Fibroblast of skin of abdomen (primary cell): ENCODE measurements around the gene EPHA2.
"Not testable (repeated sequence)": the region's sequence is repeated elsewhere in the genome, so short reads cannot be mapped to it uniquely, and the experiment has no call there.

Experiments used
- DNase-seq: peaks from one replicate; pipeline ENCODE4 v3.0.0-alpha.2; 2013

EPHA2 gene

DNA sequence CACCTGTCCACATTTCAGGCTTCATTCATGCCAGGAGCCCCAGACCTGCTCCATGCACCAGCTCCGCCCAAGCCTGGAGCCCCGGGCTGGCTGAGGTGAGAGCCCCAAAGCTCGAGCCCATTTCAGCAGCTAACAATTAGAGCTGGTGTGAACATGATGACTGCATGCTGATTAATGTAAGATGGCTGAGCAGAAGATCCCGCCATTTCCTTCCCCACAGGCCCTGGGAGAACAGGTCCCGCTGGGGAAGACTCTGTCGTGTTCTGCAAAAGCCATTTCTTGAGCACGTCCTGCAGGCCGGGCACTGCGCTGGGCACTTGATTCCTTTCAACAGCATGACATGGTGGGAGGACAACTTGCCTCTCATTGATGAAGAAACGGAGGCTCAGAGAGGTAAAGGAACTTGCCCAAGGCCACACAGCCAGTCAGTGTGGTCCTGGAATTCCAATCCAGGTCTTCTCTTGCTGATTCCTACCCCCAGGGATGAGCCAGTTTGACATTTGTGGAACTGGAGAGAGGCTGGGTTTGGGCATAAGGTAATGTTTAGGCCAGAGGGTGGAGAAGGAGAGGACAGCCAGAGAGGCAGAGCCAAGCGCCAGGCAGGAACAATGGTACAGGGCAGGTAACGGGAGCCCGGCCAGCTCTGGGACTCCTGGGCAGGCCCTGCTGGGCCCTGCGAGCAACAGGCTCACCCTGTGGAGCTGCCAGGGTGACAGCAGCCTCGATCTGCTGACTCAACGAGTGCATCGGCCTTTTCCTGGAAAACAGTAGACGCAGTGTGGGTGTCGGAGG is 28.1 kb upstream of the EPHA2 start:
- DNase-seq, result no peak

DNA sequence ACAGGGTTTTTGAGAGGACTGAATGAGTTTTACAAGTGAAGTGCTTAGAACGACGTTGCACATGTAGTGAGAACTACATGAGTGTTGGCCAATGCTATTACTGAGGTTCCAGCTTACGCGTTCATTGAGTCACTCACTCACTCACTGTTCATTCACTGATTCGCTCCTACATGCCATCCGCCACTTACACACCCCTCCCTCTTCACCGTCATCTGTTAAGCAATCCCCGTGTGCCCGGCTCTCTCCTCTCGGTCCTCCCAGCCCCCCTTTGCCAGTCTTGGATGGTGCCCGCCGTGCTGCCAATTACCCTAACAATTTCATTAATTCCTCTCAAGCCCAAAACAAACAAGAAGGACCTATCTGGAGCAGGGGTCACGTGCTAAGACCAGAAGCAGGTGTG is 27.3 kb upstream of the EPHA2 start:
- peak; percentile 66 for DNase-seq

DNA sequence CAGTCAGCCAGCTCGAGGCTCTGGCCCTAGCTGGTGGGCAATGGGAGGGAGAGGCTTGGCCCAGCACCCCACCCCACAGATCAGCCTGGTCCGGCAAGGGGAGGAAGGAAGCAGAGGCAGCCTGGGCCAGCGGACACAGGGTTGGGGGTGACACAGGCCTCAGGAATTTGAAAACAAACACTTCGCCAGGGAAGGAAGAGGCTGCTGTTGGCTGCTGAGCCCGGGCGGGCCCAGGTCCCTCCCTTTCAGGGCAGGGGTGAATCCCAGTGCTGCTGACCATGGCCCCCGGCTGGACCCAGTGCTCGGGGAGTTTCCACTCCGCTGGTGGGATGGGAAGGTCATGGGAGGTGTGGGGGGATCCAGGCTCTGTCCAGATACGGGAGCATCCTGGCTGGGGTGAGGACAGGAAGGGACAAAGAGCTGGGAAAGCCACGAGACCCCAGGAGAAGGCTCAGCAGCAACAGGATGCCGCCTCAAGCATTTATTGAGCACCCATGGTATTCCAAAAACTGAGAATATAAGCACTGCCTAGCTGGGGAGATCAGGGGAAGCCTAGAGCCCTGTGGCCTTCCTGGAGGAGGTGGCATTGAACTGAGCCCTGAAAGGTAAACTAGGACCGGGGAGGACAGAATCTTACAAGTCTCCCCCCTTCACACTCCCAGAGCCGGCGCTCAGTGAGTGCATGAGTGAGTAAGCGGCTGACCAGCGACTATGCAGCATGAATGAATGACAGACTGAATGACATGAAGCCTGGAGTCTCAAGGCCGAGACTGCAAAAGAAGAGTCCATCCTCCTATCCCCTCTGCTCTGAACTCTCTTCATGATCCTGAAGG is 26.2 kb upstream of the EPHA2 start:
- peak; percentile 89 for DNase-seq

DNA sequence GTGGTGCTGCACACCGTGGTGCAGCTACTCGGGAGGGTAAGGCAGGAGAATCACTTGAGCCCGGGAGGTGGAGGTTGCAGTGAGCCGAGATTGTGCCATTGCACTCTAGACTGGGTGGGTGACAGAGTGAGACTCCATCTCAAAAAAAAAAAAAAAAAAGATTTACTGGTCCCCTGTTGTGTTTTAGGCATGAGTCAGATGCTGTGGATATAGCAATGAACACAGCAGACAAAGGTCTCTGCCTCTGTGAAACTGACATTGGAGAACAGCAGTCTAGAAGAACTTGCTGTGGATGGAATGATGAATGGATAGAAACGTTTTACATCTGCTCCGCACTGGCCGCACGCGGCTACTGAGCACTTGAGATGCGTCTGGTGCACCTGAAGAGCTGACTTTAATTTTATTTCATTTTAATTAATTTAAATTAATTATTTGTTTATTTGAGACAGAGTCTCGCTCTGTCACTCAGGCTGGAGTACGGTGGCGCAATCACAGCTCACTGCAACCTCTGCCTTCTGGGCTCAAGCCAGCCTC is 24.5 kb upstream of the EPHA2 start:
- DNase-seq, result peak; percentile 56

DNA sequence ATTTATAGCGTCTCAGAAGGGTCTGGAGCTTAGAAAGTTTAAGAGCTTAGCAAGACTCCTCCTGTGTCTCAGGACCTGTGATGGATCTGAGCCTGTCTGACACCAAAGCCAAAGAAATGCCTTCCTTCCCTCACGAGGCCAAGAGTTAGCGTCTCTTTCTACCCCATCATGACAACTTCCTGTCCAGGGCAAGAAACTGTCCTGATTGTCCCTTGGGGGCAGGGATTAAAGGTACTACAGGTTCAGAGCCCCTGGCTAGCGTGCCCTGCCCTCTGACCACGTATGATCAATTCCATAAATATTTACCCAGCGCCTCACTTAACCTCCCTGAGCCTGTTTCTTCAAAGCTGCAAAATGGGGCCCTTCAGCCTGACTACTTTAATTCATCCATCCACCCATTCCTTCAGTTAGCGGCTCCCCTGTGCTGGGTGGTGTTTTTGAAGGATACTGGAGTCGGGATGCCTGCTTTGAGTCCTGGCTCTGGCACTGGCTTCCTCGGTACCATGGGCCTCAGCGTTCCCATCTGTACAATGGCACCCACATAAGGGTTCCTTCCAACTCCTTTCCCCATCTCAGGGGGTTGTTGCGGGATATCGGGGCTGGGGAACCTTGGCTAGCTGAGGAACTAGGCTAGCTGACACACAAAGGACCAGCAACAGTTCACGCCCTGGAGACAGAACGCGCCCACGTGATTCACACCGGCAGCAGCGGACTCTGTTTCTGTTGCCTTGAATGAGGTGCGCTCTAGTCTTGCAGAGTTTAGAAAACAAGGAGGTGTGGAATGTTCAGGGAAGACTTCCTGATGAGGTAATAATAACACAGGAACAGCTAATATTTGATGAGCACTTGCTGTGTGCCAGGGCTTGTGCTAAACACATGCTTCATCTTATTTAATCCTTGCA is 23.0 kb upstream of the EPHA2 start:
- DNase-seq, result no peak

DNA sequence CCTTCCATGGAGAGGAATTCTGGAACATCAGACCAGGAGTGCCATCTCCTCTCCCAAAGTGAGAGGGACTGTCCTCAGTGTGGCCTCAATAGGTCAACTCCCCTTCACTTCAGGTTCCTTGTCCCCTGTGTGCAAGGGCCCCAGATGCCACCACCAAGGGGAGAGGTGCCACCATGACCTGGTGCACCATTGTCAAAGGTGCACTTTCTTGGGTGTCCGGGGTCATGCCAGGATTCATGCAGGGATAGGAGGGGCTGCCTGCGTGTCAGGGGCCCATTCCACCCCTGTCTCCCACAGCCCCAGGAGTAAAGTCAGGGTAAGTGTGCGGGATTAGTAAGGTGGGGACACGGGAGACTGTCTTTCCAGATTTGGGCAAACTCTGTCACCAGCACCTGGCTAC is 21.4 kb upstream of the EPHA2 start:
- DNase-seq, result no peak

DNA sequence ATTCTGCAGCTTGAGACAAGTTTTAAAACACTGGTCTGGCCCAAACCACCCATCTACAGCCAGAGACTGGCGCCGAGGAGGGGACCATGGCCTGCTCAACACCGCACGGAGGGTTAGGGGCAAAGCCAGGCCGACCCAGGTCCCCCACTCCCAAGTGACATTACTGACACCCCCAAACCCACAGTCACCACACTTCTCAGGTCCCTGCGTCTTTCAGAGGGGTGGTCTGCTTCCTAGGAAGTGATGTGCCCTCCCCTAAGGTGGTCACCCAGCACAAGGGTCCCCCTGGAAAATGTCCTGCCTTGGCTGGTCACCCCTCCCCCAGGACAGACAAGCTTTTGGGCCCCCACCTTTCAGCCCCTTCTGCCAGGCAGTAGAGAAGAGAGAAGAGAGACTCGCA is 20.8 kb upstream of the EPHA2 start:
- no peak for DNase-seq

DNA sequence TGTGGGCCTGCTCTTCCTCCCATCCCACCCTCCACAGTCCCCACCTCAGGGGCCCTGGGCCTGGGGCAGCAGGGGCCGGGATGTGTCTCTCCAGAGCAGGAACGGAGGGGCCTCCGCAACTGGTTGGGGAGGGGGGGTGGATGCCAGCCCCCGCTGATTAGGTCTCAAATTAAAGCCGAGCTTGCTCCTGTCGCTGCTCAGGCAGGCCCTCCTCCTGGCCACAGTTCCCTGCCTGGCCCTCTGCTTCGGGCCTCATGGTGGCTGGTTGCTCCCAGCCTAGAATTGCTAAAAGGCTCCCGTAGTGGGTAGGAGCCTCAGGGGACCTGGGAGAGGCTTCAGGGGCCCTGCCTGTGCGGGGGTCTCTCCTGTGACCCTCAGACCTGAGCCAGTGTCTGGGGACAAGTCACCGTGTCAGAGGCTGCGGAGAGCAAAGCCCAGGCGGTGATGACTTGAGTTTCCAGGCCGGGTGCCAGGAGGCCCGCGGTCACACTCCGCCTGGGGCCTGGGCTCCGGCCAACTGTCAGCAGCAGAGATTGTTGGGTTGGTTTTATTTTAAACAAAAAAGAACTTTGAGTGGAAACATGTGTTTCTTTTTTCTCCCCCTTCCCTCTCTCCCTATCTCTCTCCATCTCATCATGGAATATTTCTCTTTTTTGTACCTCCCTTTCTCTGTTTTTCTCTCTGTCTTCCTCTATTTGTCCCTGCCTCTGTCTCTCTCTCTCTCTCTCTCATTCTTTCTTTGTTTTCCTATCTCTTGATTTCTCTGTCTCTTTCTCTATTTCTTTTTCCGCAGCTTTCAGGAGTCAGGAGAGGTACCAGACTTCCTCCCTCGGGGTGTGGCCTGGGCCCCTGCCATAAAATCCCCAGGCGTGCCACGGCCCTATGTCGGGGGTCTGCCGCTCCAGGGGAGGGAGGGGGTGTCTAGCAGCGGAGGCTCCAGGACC is 20.0 kb upstream of the EPHA2 start:
- DNase-seq, result peak; percentile 94

DNA sequence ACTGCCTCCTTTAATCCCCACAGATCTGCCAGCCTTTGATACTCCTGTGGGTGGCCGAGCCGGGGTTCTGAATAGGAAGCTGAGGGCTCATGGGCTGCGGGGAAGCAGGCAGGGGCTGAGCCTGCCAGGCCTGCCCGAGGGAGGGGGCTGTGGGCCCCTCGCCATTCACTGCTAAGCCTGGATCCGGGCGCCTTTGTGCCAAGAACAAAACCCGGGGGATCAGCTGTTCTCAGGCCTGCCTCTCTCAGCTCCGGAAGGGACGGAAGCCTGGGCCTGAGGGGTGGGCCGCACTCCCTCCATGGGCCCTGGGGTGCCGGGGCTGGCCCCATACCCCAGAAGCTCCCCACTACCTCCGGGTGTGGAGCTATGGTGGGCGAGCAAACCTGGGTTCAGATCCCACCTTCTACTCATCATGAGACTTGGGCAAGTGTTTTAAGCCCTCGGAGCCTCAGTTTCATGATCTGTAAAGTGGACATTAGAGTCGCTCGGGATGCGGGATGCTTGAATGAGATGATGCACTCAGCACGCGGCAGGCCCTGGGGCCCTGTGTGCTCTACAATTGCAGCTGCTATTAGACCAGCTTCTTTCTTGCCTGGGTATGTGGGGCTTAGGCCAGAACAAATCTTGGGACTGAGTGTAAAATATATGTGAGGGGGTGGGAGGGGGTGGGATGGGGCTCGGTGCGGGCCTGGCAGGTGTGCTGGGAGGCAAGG is 19.2 kb upstream of the EPHA2 start:
- no peak for DNase-seq

DNA sequence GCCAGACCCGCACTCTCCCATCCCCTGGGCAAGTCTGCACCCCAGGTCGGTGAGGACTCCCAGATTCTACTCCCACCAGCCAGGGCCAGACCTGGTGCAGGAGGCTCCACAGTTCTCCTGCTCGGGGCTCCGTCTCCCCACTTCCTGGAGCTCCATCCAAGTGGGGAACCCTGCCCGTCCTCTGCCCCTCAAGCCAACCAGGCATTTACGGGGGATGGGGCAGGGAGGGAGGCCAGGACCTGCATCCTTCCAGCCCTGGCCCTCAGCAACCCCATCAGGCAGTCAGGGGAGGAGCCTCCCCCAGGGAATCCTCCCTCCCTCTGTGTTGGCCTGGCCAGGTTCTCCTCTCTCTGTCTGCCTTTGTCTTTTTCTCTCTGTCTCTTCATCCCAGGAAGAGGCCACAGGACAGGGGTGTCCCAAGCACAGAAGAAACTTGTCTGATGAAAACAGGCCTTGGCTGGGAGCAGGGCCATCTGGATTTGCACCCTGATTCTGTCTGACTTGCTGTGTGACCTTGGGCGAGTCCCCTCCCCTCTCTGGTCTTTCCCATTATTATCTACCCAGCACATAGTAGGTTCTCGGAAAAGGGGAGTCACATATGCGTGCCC is 18.5 kb upstream of the EPHA2 start:
- no peak for DNase-seq

DNA sequence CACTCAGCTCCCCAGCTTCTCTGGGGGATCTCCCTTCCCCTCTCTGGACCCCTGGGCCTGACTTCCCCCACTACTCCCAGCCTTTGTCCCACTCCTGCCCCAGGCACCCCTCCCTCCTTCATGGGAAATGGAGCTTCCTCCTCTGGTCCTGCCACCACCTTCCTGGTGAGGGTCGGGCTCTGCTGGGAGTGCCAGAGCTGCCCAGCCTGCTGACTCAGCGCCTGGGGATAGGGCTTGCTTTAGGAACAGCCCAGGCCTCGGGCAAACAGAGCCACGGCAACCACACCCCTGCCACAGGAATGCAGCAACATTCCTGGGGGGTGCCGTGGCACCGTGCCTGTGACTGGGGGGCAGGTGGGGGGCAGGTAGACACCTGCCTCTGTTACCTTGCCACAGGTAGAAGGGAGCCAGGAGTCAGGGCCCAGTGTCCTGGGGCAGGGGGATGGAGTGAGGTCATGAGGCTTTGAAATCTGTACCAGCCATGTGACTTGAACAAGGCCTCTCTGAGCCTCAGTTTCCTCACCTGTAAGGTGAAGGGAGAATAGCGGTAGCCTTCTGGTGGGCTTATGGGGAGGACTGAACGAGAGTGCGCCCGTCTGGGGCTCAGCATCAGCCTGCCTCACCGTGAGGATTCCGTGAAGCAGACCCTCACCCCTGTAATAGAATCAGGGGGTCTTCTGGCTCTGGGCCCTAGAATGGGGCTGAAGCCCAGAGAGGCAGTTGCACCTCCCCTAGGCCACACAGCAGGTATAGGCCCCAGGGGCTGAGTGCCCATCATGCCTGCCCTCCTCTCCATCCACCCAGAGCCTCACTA is 17.8 kb upstream of the EPHA2 start:
- peak; percentile 78 for DNase-seq

DNA sequence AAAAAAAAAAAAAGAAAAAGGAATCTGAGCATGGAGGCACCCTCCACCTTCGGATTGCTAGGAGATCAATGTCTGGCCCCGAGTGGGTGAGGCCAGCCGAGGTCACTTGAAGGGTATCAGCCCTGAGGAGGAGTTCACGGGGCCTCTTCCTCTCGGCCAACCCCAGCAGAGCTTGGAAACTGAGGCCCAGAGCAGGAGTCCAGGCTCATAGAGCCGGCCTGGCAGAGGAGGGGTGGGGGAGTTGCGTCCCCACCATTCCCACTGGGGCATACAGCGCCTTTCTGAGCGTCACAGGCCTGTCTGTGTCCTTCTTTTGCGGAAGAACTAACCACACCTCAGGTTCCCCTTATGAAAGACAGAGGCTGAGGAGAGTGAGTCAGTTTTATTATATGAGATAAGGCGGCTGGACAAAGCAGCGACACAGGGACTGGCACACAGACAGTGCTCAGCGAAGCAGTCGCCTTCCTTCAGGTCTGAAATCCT is 17.1 kb upstream of the EPHA2 start:
- no peak for DNase-seq

DNA sequence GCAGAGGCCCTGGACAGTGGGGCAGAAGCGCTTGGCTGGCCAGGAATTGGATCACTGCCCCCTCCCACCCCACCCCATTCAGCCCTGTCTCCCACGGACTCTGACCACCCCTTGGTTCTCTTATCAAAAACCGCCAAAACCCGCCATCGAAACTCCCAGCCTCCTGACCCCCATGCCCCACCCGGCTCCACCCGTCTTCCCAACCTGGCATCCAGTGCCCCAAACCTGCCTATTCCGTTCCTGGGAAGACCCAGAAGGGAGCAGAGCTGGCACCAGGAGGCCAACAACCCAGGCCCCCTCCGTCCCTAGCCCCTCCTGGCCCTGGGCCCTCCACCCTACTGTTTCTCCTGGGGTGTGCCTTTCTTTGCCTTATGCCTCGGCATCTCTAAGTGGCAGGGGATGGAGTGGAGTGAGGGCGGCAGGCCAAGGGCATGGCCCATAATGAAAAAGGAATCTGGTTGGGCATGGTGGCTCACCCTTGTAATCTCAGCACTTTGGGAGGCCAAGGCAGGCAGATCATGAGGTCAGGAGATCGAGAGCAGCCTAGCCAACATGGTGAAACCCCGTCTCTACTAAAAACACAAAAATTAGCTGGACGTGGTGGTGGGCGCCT is 16.5 kb upstream of the EPHA2 start:
- DNase-seq, result no peak

DNA sequence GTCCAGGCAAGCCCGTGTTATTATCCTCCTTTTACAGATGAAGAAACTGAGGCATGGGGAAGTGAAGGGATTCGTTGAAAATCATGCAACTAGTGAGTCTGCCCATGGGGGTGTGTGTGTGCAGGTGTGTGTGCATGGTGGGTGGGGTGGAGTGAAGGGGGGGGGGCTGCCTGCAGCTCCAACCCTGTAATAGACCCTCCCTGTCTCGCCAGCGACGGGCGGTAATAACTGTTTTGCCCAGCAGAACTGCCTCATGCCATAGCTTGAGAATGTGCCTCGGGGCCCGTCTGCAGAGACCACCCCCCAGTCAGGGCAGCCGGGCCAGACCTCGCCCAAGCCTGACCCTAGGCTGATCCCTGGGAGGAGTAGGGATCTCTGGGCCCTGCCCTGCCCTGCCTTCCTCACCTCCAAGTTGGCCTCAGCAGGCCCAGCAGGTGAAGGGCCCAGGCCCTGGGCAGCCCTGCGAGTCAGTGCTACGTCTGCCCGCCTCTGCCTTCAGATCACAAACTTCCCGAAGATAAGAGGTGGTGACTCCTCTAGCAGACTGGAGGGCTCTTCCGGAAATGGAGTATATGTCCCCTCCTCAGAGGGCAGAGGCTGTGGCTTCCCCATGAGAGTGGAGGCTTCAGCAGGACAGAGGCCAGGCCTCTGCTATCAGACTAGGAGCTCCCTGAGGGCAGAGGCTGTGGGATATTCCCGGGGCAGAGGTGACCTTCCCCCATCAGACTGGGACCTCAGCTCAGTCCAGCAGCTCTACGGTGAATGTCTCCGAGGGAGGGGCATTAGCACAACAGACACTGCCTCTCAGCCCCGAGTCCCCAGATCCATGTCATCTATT is 15.7 kb upstream of the EPHA2 start:
- DNase-seq, result no peak

DNA sequence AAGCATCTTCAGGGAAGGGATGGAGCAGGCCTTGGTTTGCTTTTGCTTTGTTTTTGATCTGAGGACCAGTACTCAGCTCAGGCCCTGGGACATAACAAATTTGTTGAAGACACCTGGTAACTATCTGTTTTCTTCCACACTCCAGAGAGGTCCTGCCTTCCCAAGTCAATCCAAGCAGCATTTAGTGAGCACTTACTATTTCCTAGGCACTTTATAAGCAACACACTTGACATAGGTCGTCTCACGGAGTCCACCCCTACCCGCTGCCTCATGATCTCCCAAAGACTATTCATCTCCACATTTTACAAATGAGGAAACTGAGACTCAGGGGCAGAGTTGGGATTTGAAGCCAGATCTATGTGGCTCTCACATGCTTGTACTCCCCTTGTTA is 14.4 kb upstream of the EPHA2 start:
- no peak for DNase-seq

DNA sequence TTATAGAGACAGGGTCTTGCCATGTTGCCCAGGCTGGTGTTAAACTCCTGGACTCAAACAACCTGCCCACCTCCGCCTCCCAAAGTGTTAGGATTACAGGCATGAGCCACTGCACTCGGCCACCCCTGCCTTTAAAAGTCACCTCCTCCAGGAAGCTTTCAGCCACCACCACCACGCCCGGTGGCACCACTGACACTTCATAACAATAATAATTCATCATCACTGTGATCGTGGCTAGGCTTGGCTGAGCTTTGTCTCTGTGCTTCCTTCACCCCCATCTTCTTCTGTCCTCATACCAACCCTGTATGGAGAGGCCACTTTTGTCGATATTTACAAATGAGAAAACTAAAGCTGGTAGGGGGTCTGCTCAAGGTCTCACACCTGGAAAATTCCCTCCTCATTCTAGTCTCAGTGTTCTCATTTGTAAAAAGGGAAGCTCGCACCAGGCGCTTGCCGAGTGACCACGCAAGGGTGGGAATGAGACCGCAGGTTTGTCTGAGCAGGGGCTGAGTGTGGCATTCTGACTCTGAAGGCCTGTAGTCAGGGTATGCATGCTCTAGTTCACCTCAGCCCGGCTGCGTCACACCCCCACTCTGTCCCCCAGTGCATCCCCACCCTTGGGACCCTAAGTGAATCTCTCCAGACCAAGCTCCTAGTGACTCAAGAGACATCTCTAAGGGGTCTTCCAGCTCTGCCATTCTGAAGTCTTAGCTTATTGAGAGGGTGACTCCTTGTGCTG is 12.9 kb upstream of the EPHA2 start:
- DNase-seq, result no peak

DNA sequence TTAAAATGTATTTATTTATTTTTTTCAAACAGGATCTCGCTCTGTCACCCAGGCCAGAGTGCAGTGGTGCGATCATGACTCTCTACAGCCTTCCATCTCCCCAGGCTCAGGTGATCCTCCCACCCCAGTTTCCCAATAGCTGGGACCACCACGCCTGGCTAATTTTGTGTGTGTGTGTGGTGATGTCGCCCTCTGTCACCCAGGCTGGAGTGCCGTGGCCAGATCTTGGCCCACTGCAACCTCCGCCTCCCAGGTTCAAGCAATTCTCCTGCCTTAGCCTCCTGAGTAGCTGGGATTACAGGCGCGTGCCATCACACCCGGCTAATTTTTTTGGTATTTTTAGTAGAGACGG is 12.3 kb upstream of the EPHA2 start:
- DNase-seq, result not testable (repeated sequence)
